ENCODE measurements around the gene GEMIN5.
"Not testable (repeated sequence)": the region's sequence is repeated elsewhere in the genome, so short reads cannot be mapped to it uniquely, and the experiment has no call there.

The GEMIN5 gene

GRCh38 chr5:154945695-154946301, 7.8 kb upstream of the GEMIN5 start:
- no peak overlapping the region for H3K4me3 ChIP-seq (replicated peaks; ENCODE audit: low read depth, low read length)
- TF ChIP-seq CTCF (IDR thresholded peaks at IDR 0.05; ENCODE audit: low read depth, low read length, missing control alignments), result peak; percentile 38
- DNase-seq (ENCODE audit: extremely low read depth, low read depth), result no peak

GRCh38 chr5:154944716-154945115, 6.7 kb upstream of the GEMIN5 start:
- no peak overlapping the region for H3K4me3 ChIP-seq (replicated peaks; ENCODE audit: low read depth, low read length)
- DNase-seq (ENCODE audit: extremely low read depth, low read depth), result no peak
- TF ChIP-seq CTCF (IDR thresholded peaks at IDR 0.05; ENCODE audit: low read depth, low read length, missing control alignments), result no peak

- DNase-seq (ENCODE audit: extremely low read depth, low read depth), result no peak
- no peak for TF ChIP-seq CTCF (IDR thresholded peaks at IDR 0.05; ENCODE audit: low read depth, low read length, missing control alignments)
- no peak overlapping the region for H3K4me3 ChIP-seq (replicated peaks; ENCODE audit: low read depth, low read length)
These were observed 5.5 kb upstream of the GEMIN5 start for GRCh38 chr5:154943527-154943926.

GRCh38 chr5:154940772-154941620, 3.0 kb upstream of the GEMIN5 start, which contains the start of gene MRPL22:
TSS of gene MRPL22 (plus strand) at chr5:154941073. CDS start at chr5:154941111, 38 bp downstream.
- TF ChIP-seq CTCF (IDR thresholded peaks at IDR 0.05; ENCODE audit: low read depth, low read length, missing control alignments), result no peak
- DNase-seq (ENCODE audit: extremely low read depth, low read depth), result peak; percentile 82
- H3K4me3 ChIP-seq (replicated peaks; ENCODE audit: low read depth, low read length), result peak within 1 kb of the TSS; percentile 64

- peak overlapping the region; percentile 64 for H3K4me3 ChIP-seq (replicated peaks; ENCODE audit: low read depth, low read length)
- no peak for DNase-seq (ENCODE audit: extremely low read depth, low read depth)
- TF ChIP-seq CTCF (IDR thresholded peaks at IDR 0.05; ENCODE audit: low read depth, low read length, missing control alignments), result no peak
These were observed 2.4 kb upstream of the GEMIN5 start for GRCh38 chr5:154940375-154940771.

- not testable (repeated sequence) for DNase-seq (ENCODE audit: extremely low read depth, low read depth); H3K4me3 ChIP-seq (replicated peaks; ENCODE audit: low read depth, low read length)
These were observed 1.4 kb upstream of the GEMIN5 start for GRCh38 chr5:154939387-154939786.

- no peak for DNase-seq (ENCODE audit: extremely low read depth, low read depth)
These were observed 759 bp downstream of the GEMIN5 start for GRCh38 chr5:154937186-154937717.

More at GRCh38 chr5:154937186-154937717, 759 bp downstream of the GEMIN5 start:
- TF ChIP-seq CTCF (IDR thresholded peaks at IDR 0.05; ENCODE audit: low read depth, low read length, missing control alignments), result no peak
- peak overlapping the region; percentile 93 for H3K4me3 ChIP-seq (replicated peaks; ENCODE audit: low read depth, low read length)
